ENCODE data around the gene PPP1R1C. TPM values are rescaled to one million over a fixed set of nuclear protein-coding genes. Genes with fewer than 3 reads are reported as not detected.

The PPP1R1C gene
- total RNA-seq, 2 donors from 2014 or later: 5.9 to 9.1 TPM

GRCh38 chr2:182081602-182082260 is 96.1 kb downstream of the PPP1R1C start:
- H3K36me3 ChIP-seq: no peaks in the 10 kb centered on the region
- TF ChIP-seq POLR2A (IDR thresholded peaks at IDR 0.05): no peak
- no peak for TF ChIP-seq CTCF (IDR thresholded peaks at IDR 0.05)
- DNase-seq (ENCODE audit: low spot score): no peak
- no peak overlapping the region for H3K4me3 ChIP-seq
- no peaks in the 10 kb centered on the region for H3K4me1 ChIP-seq (replicated peaks)
- intact Hi-C loops (cut with DNase I): no loop called here
- H3K9me3 ChIP-seq: no peaks in the 10 kb centered on the region
- WGBS: 63% methylated on average over 4 of the region's 4 CpGs
- H3K27me3 ChIP-seq (replicated peaks; ENCODE audit: insufficient read depth): no peaks in the 10 kb centered on the region
- no peak overlapping the region for H3K27ac ChIP-seq

- intact Hi-C loops (cut with DNase I): no loop called here
- no peaks in the 10 kb centered on the region for H3K4me1 ChIP-seq (replicated peaks)
- no peaks in the 10 kb centered on the region for H3K27me3 ChIP-seq (replicated peaks; ENCODE audit: insufficient read depth)
- DNase-seq (ENCODE audit: low spot score): no peak
- H3K9me3 ChIP-seq: no peaks in the 10 kb centered on the region
- H3K4me3 ChIP-seq: no peak overlapping the region
- no peak overlapping the region for H3K27ac ChIP-seq
- H3K36me3 ChIP-seq: no peaks in the 10 kb centered on the region
- TF ChIP-seq POLR2AphosphoS5 (IDR thresholded peaks at IDR 0.05): no peak
- no peak for TF ChIP-seq POLR2A (IDR thresholded peaks at IDR 0.05)
- no peak for TF ChIP-seq CTCF (IDR thresholded peaks at IDR 0.05)
- WGBS: 73% methylated on average over 3 of the region's 3 CpGs
Observed at GRCh38 chr2:182088681-182089320, 103.1 kb downstream of the PPP1R1C start.

GRCh38 chr2:182090486-182090885 is 104.8 kb downstream of the PPP1R1C start:
- Histone ChIP-seq H3K4me3 (no peak overlapping the region), H3K27ac (no peak overlapping the region), H3K4me1 (replicated peaks) (no peaks in the 10 kb centered on the region), H3K36me3 (no peaks in the 10 kb centered on the region), H3K27me3 (replicated peaks; ENCODE audit: insufficient read depth) (no peaks in the 10 kb centered on the region), H3K9me3 (no peaks in the 10 kb centered on the region)
- 35% methylated on average over 3 of the region's 3 CpGs for WGBS
- intact Hi-C loops (cut with DNase I): no loop called here
- no peak for DNase-seq (ENCODE audit: low spot score)
- no peak for TF ChIP-seq CTCF (IDR thresholded peaks at IDR 0.05)
- no peak for TF ChIP-seq POLR2AphosphoS5 (IDR thresholded peaks at IDR 0.05)
- TF ChIP-seq POLR2A (IDR thresholded peaks at IDR 0.05): no peak

- H3K27ac ChIP-seq: no peak overlapping the region
- 58% methylated on average over 2 of the region's 2 CpGs for WGBS
- H3K27me3 ChIP-seq (replicated peaks; ENCODE audit: insufficient read depth): no peaks in the 10 kb centered on the region
- DNase-seq (ENCODE audit: low spot score): no peak
- intact Hi-C loops (cut with DNase I): no loop called here
- TF ChIP-seq CTCF (IDR thresholded peaks at IDR 0.05): no peak
- TF ChIP-seq POLR2AphosphoS5 (IDR thresholded peaks at IDR 0.05): no peak
- no peak for TF ChIP-seq POLR2A (IDR thresholded peaks at IDR 0.05)
- H3K4me1 ChIP-seq (replicated peaks): no peaks in the 10 kb centered on the region
- no peak overlapping the region for H3K4me3 ChIP-seq
- no peaks in the 10 kb centered on the region for H3K36me3 ChIP-seq
- H3K9me3 ChIP-seq: no peaks in the 10 kb centered on the region
Observed at GRCh38 chr2:182097571-182098164, 112.0 kb downstream of the PPP1R1C start.

All from prostate gland (tissue), 2 donors.